Pons (tissue), 1 donor: ENCODE data around the gene PIK3R1.
A peak's percentile ranks its signal among the peaks of the same experiment; 100 is the strongest.

Source experiments
- DNase-seq: peaks from one replicate; pipeline ENCODE4 v3.0.0-alpha.2; 2016; ENCODE audit warnings: low spot score

PIK3R1 gene

GRCh38 chr5:68296895-68297294, 81.3 kb downstream of the PIK3R1 start:
- DNase-seq: no peak

GRCh38 chr5:68297656-68298055, 82.1 kb downstream of the PIK3R1 start:
- DNase-seq: peak; percentile 57

- DNase-seq: no peak
These were observed 82.9 kb downstream of the PIK3R1 start for GRCh38 chr5:68298479-68298878.

- DNase-seq: no peak
These were observed 83.5 kb downstream of the PIK3R1 start for GRCh38 chr5:68299105-68299504.

GRCh38 chr5:68299575-68299974, 84.0 kb downstream of the PIK3R1 start:
- no peak for DNase-seq

- DNase-seq: no peak
These were observed 87.6 kb downstream of the PIK3R1 start for GRCh38 chr5:68303038-68303738.

GRCh38 chr5:68303754-68304420, 88.3 kb downstream of the PIK3R1 start:
- DNase-seq: no peak

GRCh38 chr5:68304421-68305052, 89.0 kb downstream of the PIK3R1 start:
- DNase-seq: no peak

GRCh38 chr5:68305223-68305870, 89.8 kb downstream of the PIK3R1 start:
- DNase-seq: no peak

- DNase-seq: peak; percentile 83
These were observed 90.9 kb downstream of the PIK3R1 start for GRCh38 chr5:68306361-68307014.

GRCh38 chr5:68313336-68313735, 97.8 kb downstream of the PIK3R1 start:
- no peak for DNase-seq

GRCh38 chr5:68314465-68314864, 98.9 kb downstream of the PIK3R1 start:
- DNase-seq: no peak

GRCh38 chr5:68315679-68316271, 100.2 kb downstream of the PIK3R1 start:
- no peak for DNase-seq

- no peak for DNase-seq
These were observed 100.9 kb downstream of the PIK3R1 start for GRCh38 chr5:68316469-68316868.

GRCh38 chr5:68317646-68318045, 102.1 kb downstream of the PIK3R1 start:
- DNase-seq: no peak

- no peak for DNase-seq
These were observed 103.6 kb downstream of the PIK3R1 start for GRCh38 chr5:68318955-68319705.

GRCh38 chr5:68319706-68320412, 104.3 kb downstream of the PIK3R1 start:
- DNase-seq: no peak

- DNase-seq: no peak
These were observed 104.9 kb downstream of the PIK3R1 start for GRCh38 chr5:68320413-68320986.

- no peak for DNase-seq
These were observed 109.6 kb downstream of the PIK3R1 start for GRCh38 chr5:68325065-68325580.
